GM19193 (cell line): Measurements from ENCODE around the gene NUMBL.

Experiments used
- POLR2A ChIP-seq: IDR thresholded peaks from 4 replicates; pipeline ENCODE4 v1.6.1; 2011; ENCODE audit not compliant: insufficient read depth, insufficient read length; ENCODE audit errors: extremely low read depth

The NUMBL gene

DNA sequence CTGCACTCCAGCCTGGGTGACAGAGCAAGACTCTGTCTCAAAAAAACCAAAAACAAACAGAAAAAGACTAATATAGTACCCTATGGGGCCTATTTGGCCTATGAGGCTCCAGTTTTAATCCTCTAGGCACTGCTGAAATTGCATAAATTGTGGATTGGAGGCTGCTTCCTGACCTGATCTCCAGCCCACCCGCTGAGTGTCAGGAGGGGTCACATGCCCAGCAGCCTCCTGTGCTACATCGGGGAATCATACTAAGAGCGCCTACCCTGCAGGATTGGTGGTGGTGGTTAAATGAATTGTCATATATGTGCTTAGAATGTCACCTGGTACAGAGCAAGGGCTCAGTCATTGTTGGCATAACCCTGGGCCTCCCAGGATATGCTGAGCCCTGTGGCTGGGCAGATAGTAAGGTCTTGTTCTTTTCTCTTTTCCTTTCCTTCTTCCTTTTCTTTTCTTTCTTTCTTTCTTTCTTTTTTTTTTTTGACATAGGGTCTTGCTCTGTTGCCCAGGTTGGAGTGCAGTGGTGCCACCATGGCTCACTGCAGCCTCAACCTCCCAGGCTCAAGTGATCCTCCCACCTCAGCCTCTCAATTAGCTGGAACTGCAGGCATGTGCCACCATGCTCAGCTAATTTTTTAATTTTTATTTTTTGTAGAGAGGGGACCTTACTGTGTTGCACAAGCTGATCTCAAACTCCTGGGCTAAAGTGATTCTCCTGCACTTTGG lies 58.0 kb downstream of the NUMBL start:
- TF ChIP-seq POLR2A: no peak

- TF ChIP-seq POLR2A: no peak
These were observed 59.8 kb downstream of the NUMBL start for GRCh38 chr19:40630571-40631160.

GRCh38 chr19:40629346-40629745 lies 61.1 kb downstream of the NUMBL start:
- TF ChIP-seq POLR2A: no peak

DNA sequence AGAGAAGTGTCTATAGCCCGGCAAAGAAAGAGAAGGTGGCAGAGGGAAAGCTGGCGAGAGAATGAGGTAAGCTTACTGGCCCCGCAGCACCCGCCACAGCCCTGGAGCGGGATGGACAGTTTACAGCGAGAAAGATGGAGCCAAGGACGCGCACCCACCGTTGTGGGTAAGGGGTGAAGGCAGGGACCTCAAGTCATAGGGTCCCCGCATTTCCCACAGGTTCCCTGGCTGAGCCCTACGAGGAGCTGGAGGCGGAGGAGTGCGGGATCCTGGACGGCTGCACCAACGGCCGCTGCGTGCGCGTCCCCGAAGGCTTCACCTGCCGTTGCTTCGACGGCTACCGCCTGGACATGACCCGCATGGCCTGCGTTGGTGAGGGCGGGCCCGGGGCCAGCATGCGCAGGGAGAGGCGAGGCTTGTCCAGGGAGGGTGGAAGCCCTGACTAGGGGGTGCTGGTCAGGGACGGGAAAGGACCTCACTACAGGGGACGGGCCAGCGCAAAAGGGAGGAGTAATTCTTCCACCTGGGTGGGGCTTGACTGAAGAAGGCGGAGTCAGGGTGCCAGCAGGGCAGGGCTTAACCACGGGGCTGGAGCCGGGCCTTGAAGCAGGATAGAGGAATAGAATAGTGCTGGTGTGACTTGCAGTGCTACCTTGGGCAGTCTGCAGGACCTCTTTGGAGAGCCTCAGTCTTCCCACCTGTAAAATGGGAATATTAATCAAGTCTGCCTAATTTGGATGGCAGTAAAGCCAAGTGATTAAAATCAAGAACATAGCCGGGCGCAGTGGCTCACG lies 62.8 kb downstream of the NUMBL start:
- no peak for TF ChIP-seq POLR2A

GRCh38 chr19:40626918-40627317 lies 63.5 kb downstream of the NUMBL start:
- no peak for TF ChIP-seq POLR2A

- no peak for TF ChIP-seq POLR2A
These were observed 64.9 kb downstream of the NUMBL start for GRCh38 chr19:40625406-40626120.

DNA sequence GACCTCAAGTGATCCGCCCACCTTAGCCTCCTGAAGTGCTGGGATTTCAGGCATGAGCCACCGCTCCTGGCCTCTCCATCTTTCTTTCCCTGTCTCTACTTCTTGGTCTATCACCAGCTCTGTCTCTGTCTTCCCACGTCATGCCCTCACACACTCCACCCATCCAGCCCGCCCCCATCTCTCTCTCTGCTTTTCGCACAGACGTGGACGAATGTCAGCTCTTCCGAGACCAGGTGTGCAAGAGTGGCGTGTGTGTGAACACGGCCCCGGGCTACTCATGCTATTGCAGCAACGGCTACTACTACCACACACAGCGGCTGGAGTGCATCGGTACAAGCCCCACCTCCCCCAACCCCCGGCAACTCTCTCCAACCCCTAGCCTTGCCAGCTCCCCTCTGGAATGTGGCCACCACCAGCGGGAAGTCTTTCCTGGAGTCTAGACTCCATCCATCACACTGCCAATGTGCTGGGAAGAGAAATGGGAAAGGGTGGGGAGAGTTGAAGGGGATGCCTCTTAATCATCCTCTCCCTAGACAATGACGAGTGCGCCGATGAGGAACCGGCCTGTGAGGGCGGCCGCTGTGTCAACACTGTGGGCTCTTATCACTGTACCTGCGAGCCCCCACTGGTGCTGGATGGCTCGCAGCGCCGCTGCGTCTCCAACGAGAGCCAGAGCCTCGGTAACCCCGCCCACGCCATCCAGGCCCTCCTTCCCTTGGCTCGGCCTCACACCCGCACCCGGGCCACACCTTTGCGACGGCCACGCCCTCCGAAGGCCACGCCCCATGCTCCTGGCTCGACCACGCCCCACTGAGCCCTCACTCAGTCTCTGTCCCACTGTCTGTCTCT lies 66.8 kb downstream of the NUMBL start:
- no peak for TF ChIP-seq POLR2A

GRCh38 chr19:40622773-40623075 lies 67.7 kb downstream of the NUMBL start:
- TF ChIP-seq POLR2A: no peak

DNA sequence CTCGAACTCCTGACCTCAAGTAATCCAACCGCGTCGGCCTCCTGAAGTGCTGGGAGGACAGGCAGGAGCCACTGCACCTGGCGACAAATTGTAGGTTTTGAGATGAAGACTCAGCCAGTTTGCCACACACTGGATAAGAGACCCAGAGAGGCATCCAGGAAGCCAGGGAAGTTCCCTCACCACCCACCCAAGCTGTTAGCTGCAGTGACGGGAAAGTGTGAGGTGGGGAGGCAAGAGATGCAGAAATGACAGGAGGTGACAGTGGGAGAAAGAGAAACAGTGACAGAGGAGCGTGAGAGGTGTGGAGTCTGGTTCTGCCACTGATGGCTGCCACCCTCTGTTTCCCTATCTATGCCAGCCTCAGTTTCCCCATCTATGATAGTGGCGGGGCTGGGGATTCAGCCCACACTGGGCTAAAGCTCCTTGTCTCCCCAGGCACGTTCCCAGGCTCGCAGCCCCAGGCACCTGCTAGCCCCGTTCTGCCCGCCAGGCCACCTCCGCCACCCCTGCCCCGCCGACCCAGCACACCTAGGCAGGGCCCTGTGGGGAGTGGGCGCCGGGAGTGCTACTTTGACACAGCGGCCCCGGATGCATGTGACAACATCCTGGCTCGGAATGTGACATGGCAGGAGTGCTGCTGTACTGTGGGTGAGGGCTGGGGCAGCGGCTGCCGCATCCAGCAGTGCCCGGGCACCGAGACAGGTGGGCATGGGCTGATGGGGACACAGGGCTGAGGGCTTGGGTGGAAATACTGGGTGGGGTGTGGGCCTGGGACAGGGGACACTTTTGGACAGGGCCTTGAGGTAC lies 68.3 kb downstream of the NUMBL start:
- no peak for TF ChIP-seq POLR2A

DNA sequence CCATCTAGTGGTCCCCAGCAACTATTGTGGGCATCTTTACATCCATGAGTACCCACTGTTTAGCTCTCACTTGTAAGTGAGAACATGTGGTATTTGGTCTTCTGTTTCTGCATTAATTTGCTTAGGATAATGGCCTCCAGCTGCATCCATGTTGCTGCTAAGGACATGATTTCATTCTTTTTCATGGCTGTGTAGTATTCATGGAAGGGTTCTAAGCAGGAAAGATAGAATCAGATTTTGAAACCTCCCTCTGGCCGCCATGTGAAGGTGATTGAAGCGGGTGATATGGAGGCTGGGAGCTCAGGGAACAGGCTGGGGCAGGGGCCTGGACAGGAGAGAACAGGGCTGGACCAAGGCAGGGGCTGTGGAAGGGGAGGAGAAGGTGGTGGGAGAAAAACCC lies 69.2 kb downstream of the NUMBL start:
- TF ChIP-seq POLR2A: no peak

DNA sequence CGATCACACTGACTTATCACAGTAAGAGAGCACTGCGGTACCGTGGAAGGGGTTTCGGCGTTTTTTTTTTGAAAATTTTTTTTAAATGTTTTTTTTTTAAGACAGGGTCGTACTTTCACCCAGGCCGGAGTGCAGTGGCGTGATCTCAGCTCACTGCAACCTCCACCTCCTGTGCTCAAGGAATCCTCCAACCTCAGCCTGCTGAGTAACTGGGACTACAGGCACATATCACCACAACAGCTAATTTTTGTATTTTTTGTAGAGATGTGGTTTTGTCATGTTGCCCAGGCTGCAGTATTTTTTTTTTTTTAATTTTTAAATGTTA lies 70.3 kb downstream of the NUMBL start:
- no peak for TF ChIP-seq POLR2A

DNA sequence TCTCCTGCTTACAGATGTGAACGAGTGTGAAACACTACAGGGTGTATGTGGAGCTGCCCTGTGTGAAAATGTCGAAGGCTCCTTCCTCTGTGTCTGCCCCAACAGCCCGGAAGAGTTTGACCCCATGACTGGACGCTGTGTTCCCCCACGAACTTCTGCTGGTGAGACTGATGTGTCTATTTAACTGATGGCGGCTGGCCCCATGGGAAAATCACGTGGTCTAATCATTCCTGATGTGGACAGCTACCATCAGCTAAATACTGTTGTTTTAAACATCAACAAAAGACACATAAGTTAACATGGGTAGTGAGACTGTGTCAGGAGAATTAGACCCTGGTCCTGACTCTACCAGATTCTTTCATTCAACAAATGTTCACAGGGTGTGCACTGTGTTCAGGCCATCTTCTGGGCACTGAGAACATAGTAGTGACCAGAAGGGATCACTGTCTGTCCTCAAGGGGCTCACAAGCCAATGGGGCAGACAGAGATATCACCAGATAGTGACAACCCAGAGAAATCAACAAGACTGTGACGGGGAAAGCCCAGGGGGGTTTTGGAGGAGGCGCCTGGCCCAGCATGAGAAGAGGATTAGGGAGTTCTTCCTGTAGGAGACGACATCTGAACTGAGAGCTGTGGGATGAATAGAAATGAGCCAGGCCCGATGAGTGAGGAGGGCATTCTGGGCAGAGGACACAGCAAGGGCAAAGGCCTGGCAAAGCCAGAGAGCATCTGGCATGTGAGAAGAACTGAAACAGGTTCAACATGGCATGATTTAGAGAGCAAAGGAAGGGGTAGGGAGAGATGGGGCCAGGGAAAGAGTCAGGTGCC lies 70.9 kb downstream of the NUMBL start:
- no peak for TF ChIP-seq POLR2A

DNA sequence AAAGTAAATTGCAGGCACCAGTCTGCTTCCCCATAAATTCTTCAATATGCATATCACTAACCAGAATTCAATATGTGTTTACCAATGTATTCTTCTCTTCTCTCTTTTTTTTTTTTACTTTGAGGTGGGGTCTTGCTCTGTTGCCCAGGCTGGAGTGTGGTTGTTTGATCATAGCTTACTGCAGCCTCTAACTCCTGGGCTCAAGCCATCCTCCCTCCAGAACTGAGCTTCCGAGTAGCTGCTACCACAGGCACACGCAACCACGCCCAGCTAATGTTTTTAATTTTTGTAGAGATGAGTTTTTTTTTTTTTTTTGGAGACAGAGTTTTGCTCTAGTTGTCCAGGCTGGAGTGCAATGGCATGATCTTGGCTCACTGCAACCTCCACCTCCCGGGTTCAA lies 72.5 kb downstream of the NUMBL start:
- TF ChIP-seq POLR2A: no peak
